HG02938 (cell line): Measurements from ENCODE around the gene RFX3.
"Not testable (repeated sequence)": the region's sequence is repeated elsewhere in the genome, so short reads cannot be mapped to it uniquely, and the experiment has no call there.

Experiments used
- ATAC-seq: cut with Tn5 transposase; IDR thresholded peaks from one replicate; pipeline ENCODE4 v1.9.1; 2021; ENCODE audit warnings: mild to moderate bottlenecking, moderate library complexity; ENCODE audit not compliant: unreplicated experiment

Gene RFX3

DNA sequence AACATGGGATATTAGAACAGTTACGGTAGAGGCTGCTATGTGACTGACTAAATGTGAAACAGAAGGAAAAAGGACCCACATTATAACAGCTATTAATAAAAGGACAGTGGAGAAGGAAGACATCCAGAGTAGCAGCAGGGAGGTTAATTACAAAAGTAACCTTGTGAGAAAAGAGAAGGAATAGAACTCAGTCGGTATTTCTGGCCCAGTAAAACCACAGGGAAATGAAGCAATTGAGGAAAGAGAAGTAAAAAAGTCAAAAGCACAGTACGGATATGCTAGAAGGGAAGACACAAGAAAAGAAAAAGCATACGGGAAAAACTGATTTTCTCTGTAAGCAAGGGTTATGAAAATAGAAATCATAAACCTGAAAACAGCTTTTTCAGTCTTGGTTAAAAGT is 164.7 kb downstream of the RFX3 start:
- ATAC-seq: no peak

DNA sequence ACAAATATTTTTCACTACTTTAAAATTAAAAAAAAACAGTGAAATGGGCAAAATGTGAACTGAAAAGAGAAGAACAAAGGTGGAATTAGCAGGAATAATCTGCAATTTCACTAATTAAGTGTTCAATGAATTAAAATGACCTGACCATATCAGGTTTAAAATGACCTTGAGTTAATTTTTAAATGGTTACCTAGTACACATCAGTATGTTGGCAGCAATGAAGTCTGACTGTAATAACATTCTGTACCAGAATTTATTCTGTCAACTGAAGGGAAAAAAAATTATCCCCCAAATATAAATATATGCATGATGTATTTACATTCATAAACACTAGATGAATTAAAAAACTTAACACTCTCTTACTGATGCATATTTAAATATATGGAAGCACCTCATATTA is 165.6 kb downstream of the RFX3 start:
- no peak for ATAC-seq

DNA sequence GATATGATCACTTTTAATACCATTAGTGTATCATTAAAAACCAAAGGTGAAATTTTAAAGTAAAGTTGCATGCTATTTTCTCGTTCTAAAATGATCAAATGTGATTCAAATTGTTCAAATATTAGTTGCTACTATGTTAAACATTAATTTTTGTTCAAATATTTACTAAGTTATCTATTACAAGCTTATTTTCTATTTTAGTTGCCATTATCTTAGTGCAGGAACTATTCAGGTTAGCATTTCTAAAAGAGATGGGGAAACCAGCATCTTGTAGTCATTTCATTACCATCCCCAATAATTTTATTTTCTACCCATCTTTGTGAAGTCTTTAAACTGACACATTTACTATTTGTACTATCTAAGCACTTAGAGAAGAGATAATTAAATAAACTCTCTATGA is 166.0 kb downstream of the RFX3 start:
- no peak for ATAC-seq

DNA sequence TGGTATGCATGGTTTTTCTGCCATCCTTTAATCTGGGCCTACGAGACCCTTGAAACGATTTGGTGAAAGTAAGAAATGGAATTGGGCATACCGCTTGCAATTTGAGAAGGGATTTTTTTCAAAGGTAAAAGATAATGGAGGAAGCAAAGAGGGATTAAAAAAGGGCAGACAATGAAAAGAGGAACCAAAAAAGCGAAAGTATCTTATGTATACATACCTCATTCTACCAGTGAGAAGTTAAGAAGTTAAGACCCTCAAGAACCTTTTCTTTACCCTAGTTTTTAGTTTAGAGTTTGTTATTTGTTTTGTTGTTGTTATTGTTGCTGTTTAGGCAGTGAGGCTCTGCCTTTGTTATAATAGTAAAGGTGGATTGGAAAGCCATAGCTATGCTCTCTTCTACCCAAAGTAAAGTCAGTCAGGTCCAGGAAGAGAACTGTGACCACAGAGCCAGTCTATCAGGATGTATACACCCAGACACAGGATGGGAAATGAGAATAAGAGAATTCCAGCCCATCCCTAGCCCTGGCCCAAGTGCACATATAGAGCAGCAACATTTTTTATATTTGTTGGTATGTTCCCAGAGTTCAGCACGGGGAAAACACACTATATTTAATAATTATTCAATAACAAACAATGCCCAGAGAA is 166.6 kb downstream of the RFX3 start:
- ATAC-seq: no peak

DNA sequence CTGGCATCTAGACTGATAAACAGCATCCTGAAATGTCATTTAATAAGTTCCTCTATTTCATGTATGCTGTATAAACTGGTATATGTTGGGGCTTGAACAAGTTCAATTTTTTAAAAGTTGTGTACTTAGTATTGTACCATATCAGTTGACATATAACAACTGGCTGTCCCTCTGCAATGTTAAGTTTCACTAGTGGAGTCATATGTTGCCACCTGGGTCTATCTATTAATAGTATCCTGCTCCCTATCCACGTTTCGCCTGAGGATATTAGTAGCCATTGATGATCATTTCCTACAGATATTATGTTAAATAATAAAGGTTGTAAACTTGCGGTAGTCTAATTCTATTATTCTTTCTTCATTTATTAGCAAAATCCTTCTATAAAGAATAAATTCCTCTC is 177.6 kb downstream of the RFX3 start:
- no peak for ATAC-seq

DNA sequence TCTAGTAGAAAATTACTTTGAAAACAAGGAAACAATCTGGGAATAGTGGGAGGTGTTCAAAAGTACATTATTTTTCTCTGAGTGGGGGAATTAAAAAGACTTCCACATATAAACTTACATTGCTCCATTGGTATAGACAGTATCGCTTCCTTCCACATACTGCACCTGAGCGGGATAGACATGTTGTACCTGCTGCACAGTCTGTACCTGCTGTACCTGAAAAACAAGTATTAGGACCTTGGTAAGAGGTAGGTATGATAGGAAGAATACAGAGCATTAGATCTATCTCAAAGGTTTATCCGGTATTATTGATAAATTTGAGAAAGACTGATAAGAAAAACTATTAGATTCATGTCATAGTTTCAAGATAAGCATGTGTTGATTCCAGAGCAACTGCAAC is 179.3 kb downstream of the RFX3 start:
- no peak for ATAC-seq

DNA sequence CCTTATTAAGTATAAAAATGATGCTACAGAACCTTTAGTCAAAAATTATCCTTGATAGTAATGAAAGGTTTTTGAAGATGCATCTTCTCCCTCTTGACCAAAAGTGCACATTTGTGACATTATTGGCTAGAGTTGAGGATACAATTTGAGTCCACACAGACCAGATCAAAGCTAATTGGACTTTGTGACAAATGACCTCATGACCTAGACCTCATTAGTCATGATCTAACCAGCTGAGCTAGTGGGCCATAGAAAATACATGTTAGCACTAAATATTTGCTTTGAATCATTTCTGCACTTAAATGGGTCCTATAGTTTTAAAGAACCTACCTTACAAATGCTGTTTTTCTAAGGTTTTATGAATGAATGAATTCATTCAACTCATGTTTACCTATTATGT is 182.1 kb downstream of the RFX3 start:
- no peak for ATAC-seq

DNA sequence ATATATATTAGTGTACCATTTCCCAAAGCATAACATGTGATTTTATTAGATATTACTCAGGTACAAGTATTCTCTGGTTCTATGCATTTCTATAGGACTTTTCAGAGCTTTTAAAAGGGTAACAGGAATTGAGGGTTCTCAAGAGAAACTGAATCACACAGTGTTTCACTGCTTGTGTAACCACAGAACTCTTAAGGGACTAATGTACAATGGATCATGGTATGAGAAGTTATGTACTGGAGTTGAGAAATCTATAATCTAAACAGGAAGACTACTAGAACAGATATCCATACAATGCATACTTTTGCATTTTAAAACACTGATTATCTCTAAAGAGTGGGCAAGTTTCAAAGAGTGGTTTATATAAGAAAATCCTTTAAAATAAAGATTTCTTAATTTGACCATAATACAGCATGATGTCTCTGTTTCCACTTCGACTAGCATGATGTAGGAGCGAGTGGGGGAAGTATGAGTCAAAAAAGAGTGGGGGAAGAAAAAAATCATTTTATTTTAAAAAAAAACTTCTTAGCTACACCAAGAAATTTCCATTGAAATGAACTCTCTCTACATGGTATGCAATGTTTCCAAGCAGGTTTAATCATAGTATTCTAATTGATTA is 183.5 kb downstream of the RFX3 start:
- ATAC-seq: no peak

DNA sequence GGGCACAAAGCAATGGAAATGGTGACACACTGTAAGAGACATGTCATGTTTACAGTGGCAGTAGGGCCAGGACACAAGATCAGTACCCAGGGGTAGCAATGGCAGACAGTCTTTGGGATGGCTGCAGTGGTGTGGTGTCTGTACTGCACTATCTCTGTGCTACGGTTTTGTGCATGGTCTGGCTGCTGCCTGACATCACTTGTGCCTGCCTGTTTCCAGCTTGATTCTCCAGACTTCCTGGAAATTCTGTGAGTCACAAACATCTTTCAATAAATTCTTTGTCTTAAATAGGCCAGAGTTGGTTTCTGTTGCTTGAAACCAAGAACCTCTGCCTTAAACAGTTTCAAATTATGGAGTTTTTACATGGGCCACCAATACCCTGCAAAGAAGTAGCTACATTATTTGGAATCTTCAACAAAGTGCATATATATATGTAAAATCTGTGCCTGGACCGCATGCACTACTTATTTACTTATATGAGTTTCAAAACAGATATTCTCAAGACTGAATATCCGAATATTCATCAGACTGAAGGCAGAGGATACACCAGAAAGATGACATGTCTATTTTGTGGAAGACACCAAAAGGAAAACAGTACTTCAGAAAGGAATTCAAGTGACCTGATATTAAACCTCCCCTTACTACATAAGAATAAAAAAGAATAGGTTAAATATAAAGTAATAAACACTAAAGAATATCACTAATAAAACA is 188.1 kb downstream of the RFX3 start:
- no peak for ATAC-seq

DNA sequence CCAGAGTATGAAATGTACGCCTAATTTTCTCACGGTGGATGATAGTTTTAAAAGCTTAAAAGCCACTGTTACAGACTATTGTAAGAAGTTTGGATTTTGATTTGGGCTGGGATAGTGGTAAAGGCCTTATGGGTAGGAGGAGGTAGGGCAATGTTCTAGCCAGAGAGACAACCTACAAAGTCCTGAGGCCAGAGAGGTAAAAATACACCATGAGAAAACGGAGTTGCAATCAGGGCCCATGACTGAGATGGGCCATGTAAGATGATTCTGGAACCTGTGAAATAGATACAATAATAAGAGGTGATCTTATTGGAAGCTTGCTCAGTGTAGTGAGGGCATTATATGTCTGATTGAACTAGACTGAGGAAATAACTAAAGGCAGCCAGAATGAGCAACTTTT is 188.8 kb downstream of the RFX3 start:
- ATAC-seq: no peak

DNA sequence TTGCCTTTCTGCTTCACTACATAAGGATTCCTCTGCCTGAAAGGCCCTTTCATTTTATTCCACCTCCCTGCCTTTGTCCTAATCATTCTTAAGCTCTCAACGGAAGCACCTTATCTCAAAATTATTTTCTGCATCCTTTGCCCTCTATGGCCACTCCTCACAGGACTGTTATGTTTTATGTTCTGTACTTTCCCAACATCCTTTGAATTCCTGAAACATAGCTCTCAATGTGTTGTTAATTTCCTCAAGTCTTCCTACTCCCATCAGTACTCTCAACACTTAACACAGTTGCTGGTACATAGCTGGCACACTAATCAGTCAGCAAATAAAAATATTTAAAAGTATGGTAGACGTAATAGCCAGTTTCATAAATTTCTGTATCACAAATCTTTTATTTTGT is 193.0 kb downstream of the RFX3 start:
- no peak for ATAC-seq

DNA sequence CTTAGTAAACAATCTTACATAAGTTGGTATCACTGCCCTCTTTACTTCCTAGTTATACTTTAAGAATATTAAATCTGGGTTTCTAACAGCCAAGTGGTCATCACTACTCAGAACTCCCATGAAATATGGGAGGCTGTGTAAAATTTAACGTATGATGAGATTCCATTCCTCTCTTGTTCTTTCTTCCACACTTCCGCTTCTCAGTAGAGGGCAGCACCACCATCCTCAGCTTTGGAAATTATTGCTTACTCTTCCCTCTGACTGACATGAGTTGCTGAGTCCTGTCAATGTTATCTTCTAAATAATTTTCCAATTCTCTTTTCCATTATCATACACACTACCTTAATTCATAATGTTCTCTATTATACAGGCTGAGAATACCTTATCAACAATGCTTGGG is 194.0 kb downstream of the RFX3 start:
- ATAC-seq: no peak

DNA sequence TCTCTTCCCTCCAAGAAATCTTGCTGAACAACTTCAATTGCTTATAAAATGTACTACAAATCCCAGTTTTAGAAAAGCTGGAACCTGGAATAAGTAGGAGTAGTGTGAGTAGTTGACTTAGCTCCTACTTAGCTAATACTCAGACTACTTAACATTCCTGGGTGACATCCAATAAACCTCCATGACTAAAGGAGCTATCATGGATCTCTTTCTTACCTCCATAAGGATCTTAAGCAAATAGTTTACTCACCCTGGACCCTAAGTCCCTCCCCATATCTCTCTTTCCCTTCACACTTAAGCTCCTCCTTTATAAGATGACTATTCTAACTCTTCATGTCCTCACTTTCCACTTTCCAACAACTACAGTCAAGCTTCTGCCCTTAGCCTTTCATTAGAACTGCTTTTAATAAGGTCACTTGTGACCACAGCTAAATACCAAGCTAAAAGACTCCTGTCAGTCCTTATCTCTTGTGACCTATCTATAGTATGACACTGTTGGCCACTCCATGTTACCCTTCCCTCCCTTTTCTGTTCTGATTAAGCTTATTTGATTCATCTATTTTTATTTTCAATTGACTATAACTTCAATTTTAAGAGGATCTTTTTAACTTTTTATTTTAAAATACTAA is 194.9 kb downstream of the RFX3 start:
- ATAC-seq: no peak

DNA sequence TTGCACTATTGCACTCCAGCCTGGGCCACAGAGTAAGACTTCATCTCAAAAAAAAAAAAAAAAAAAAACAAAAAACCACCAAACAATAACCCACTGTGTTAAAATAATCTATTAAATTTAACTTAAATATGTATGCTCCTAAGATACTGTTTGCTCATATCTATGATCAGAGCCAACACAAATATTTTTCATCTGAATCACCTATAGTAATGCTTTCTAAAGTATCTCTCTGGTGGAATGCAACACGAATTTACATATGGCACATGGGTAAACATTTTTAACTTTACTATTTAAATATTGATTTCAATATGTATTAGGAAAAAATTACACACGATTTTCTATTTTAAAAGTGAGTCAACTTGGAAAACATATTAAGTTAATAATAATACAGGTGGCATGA is 196.4 kb downstream of the RFX3 start:
- no peak for ATAC-seq

DNA sequence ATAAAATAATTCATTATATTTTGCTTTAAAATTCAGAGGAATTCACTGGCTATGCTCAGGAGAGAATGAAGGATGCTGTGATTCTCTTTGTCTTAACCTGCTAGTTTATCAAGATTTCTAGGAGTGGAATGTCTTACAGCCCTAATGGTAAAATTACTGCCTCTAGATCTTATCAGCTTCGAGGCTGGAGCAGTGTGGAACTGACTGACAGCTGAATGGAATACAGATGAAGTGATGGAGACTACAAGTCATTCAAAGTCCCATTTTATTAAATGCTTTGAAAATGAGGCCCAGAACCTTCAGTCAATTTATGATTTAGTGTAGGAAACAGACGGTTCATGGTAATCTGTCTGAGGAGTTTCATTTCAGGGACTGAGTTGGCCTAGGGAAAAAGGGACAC is 202.1 kb downstream of the RFX3 start:
- no peak for ATAC-seq

DNA sequence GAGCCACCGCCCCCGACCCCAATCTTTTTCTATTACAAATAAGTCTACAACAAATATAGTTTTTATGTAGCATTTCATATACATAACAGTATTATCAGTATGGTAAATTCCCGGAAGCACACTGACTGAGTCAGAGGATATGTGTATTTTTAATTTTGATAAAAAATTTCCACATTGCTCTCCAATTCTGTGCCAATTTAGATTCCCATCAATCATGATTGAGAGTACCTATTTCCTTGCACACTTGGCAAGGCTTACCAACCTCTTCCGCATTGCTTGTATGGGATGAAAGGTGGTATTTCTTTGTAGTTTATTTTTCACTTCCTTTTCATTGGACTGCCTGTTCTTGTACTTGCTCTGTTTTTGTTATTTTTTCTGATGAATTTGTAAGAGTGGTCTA is 204.6 kb downstream of the RFX3 start:
- no peak for ATAC-seq

DNA sequence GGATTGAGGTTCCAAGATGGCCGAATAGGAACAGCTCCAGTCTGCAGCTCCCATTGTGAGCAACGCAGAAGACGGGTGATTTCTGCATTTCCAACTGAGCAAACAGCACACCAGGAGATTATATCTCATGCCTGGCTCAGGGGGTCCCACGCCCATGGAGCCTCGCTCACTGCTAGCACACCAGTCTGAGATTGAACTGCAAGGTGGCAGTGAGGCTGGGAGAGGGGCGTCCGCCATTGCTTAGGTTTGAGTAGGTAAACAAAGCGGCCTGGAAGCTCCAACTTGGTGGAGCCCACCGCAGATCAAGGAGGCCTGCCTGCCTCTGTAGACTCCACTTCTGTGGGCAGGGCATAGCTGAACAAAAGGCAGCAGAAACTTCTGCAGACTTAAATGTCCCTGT is 213.2 kb downstream of the RFX3 start:
- ATAC-seq: not testable (repeated sequence)

DNA sequence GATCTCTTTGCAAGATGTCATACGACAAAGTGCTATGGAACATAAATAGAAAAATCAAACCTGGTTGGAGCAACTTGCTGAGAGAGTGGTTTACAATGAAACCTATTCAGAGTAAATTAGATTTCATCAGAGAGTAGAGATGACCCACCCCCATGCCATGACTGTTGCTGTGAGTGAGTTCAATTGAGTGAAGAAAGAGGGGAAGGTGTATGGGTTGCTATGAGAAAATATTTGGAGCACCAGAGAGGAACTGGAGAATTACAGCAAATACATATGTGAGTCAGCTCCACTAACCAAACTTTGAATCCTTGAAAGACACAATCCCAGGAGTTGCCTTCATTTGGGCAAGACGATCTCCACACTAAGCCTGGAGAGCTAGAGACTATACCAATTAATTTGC is 217.2 kb downstream of the RFX3 start:
- no peak for ATAC-seq

DNA sequence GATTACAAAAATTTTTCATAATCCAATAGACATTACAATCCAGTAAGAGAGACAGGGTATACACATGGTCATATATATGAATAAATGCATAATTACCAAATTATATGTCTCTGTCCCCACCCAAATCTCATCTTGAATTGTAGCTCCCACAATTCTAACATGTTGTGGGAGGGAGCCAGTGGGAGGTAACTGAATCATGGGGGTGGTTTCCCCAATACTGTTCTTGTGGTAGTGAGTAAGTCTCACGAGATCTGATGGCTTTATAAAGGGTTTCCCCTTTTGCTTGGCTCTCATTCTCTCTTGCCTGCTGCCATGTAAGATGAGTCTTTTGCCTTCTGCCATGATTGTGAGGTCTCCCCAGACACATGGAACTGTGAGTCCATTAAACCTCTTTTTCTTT is 221.4 kb downstream of the RFX3 start:
- not testable (repeated sequence) for ATAC-seq

DNA sequence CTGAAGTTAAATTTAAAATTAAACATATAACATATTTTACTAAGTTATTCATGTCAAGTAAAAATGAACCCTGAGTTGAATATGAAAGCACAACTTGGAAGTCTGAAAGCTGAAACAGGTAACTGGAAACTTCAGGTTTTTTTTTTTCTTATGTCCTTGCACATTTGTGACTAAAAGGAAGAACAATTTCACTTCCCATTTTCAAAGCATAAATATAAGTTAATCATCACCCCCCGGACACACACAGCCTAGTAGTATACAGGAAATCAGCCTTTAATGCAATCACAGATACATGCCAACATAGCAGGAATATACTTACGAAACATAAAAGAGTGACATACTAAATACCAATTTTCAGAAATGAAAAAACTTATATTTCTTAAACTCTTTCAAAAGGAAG is 225.9 kb downstream of the RFX3 start:
- ATAC-seq: peak; percentile 99

DNA sequence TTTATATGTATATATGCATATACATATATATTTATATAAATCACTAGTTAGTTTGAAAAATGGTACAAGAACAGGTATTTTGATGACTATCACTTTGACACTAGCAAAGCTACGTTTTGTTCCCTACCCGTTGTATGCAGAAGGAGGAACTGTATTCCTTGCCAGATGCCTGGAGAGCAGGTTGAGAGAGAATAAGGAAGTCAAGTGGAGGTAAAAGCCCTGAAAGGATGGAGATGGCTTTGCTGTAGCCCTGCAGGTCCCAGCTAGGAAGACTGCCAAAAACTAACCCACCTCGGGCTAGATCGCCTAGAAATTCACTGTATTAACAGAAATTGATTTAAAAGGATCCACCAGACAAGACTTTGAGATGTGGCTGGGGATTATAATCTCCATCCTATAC is 229.3 kb downstream of the RFX3 start:
- ATAC-seq: no peak

DNA sequence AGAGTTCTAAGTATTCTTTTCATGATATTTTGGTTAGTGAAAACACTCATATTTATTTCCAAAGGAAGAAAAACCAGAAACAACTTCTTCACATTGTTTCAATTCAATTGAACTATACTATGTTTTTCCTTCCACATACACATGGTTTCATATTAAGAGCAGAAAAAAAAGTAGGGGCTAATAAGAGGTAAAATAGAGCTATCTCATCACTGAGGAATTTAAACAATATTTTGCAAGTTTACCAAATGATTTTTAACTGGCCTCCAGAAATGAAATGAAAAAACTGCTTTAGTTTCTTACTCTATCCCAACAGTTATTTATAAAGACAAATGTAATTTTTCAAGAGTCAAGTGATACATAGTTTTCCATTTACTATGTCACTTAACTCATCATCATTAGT is 233.5 kb downstream of the RFX3 start:
- ATAC-seq: no peak
